A204.1 (cell line): Measurements from ENCODE around the gene KRTAP10-8.
"Not testable (repeated sequence)": the region's sequence is repeated elsewhere in the genome, so short reads cannot be mapped to it uniquely, and the experiment has no call there.

Experiments
- FAIRE-seq: peaks from 2 replicates; lab custom pipeline; 2012; peaks lifted over from hg19 to GRCh38; lab: Jason Lieb, UNC

Gene KRTAP10-8

GRCh38 chr21:44646366-44647221, 34.7 kb downstream of the KRTAP10-8 start, which contains the start of gene KRTAP10-11:
Gene KRTAP10-11, plus strand, starts transcription at chr21:44646414. Its CDS starts 45 bp downstream, at chr21:44646459.
- FAIRE-seq, result not testable (repeated sequence)

GRCh38 chr21:44647222-44647552, 35.3 kb downstream of the KRTAP10-8 start:
- FAIRE-seq, result no peak

- no peak for FAIRE-seq
Measured at GRCh38 chr21:44648557-44649311, 36.9 kb downstream of the KRTAP10-8 start.

GRCh38 chr21:44649521-44650100, 37.7 kb downstream of the KRTAP10-8 start:
- no peak for FAIRE-seq

- no peak for FAIRE-seq
Measured at GRCh38 chr21:44650265-44650972, 38.5 kb downstream of the KRTAP10-8 start.

GRCh38 chr21:44650973-44651675, 39.2 kb downstream of the KRTAP10-8 start:
- no peak for FAIRE-seq

GRCh38 chr21:44653123-44653522, 41.2 kb downstream of the KRTAP10-8 start:
- no peak for FAIRE-seq

- FAIRE-seq, result no peak
Measured at GRCh38 chr21:44653656-44654575, 42.0 kb downstream of the KRTAP10-8 start.

GRCh38 chr21:44654576-44655175, 42.8 kb downstream of the KRTAP10-8 start, which contains the start of gene KRTAP12-4:
Gene KRTAP12-4, minus strand, starts transcription at chr21:44654659. Its CDS starts 45 bp downstream, at chr21:44654614.
- FAIRE-seq, result no peak

- FAIRE-seq, result no peak
Measured at GRCh38 chr21:44656868-44657267, 45.0 kb downstream of the KRTAP10-8 start.

- FAIRE-seq, result no peak
Measured at GRCh38 chr21:44657635-44658540, 46.0 kb downstream of the KRTAP10-8 start, which contains the start of gene KRTAP12-3. Gene KRTAP12-3, plus strand, starts transcription at chr21:44657932. Its CDS starts 48 bp downstream, at chr21:44657980.

GRCh38 chr21:44658541-44658910, 46.6 kb downstream of the KRTAP10-8 start:
- FAIRE-seq, result no peak

- no peak for FAIRE-seq
Measured at GRCh38 chr21:44658913-44659595, 47.2 kb downstream of the KRTAP10-8 start.

GRCh38 chr21:44661567-44661966, 49.7 kb downstream of the KRTAP10-8 start:
- FAIRE-seq, result not testable (repeated sequence)
